SK-N-DZ (cell line): Measurements from ENCODE around the gene HSPA12B. TPM values are rescaled to one million over a fixed set of nuclear protein-coding genes. Genes with fewer than 3 reads are reported as not detected.

Experiments used
- DNase-seq: peaks from one replicate; pipeline ENCODE4 v3.0.0-alpha.2; 2015; ENCODE audit warnings: low spot score
- polyA plus RNA-seq, 2 experiments: library from polyadenylated mRNA; depleted of rRNA; stranded (reverse); fragments of >200 nt; gene quantifications; 2 replicates each; pipeline ENCODE4 v1.2.3, GENCODE V29; 2014

Gene HSPA12B
- polyA plus RNA-seq (2014; cell fraction: cytosol; rRNA removed) = 4.1 and 5.6 TPM in 2 replicates
- 13.5 and 16.3 TPM in 2 replicates for polyA plus RNA-seq (2014; cell fraction: nucleus; rRNA removed)

DNA sequence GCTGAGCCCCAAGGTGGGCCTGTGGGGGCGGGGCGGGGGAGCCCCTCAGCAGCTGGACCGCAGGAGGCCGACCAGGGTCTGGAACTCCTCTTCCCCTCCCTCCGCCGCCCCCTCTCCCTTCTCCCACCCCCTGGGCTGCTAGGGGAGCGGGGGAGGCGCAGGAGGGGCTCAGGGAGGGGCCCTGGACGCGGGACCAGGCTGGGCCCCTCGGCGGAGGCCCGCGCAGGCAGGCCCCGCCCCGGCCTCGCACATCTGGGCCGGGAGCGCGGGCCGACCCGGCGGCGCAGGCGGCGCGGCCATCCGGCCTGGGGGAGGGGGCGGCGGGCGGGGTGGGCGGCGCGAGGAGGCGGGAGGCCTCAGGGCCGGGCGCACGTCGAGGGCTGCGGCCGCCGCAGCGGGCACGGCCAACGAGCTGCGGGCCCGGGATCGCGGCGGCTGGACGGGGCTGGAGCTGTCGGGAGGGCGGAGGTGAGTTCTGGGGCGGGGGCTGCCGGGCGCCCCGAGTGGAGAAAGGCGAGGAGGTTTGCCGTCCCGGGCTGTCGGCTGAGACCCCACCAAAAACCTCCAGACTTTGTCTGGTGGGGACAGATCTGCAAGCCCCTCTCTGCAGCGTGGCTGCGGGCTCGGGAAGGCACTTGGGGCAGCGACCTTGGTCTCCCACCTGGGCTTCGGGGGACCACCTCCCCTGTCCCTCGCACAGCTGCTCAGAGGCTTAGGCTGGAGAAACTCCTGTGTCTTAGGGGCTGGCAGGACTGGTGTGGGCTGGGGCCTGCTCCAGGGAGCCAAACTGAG lies at the start of gene HSPA12B:
Gene HSPA12B (plus strand): TSS at position 359 of the 792 bp plus-strand sequence. CDS start 5,990 bp downstream, outside the sequence.
- no peak for DNase-seq

- DNase-seq = no peak
Measured at GRCh38 chr20:3685341-3685740, 47.1 kb upstream of the HSPA12B start.

DNA sequence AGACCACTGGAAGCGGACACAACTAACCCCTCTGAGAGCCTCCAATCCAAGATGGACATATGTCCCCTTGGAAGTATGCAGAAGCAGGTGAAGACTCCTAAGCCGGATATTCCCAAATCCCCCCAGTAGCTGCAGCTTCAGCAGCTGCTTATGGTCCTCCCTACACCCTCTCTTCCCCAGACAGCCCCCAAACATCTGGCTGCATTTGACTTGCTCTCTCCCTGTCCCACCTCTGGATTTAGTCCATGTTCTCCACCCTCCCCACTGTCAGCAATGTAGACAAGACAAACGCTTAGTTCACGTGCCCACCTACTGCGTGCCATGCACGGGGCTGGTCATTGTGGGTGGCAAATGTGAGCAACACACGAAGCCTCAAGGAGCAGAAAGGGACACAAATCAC lies 46.1 kb upstream of the HSPA12B start:
- no peak for DNase-seq

DNA sequence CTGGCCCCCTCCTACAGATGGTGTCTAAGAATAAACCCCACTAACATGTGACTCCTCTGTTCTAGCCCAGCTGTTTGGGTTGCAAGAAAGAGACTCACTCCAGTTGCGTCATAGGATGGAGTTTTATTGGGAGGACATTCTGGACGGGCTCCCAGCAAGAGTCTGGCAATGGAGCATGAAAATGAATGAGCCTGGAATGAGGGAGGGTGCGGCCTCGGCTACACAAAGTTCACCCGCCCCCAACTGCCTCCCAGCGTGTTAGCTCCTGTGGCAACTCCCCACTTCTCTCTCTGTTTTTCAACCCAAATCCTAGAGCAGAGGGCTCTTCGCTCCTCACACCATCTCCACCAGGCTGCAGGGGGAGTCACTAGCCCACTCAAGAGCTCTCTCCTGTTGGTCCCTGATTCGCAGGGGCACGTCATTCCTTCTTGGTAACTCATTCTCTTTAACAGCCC lies 45.6 kb upstream of the HSPA12B start:
- DNase-seq = no peak

DNA sequence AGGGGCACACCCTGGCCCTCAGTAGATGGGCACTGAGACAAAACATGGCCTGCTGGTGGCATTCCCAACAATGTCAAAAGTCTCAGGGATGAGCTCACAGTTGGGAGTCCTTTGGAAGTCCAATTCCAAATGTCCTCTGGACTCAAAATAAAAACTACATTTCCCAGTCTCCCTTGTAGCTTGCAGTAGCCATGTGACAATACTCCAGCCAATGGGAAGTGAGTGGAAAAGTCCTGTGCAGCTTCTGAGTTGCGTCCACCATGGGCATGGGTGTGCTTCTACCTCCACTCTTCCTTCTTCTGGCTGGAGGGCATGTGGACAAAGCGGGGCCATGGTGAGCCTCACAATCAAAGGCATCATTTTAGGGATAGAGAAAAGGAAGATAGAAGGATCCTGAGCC lies 44.8 kb upstream of the HSPA12B start:
- DNase-seq = no peak

DNA sequence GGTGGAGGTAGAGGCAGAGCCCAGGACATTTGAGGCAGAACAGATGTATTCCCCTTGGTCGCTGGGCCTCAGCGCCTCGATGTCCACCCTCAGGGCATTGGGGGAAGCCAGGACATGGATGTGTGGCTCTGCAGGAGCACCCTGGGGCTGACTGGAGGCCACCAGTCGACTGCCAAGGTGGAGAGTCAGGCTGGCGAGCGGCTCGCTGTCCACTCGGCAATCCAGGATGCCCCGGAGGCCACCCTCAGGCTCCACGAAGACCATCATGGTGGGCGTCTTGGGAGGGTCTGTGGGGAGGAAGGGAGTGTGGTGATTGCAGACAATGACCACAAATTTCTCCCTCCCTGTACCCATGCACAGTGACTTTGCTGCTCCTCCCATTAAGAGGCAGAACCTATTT lies 42.5 kb upstream of the HSPA12B start:
- no peak for DNase-seq

DNA sequence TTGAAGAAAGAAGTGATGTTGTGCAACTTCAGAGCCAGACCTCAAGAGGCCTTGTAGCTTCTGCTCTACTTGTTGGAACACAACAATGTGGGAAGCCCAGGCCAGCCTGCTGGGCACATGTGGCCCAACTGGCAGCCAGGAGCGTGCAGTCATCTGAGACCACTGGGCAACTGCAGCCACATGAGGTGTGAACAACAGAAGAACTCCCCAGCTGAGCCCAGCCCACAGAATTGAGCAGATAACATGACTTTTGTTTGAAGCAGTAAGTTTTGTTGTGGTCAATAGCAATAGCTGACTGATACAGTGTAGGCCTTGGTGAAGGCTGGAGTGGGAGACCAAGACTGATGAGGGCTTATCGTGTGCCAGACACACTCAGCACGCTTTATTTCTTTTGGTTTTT lies 42.1 kb upstream of the HSPA12B start:
- no peak for DNase-seq

- DNase-seq = no peak
Measured at GRCh38 chr20:3691306-3691705, 41.2 kb upstream of the HSPA12B start.

- no peak for DNase-seq
Measured at GRCh38 chr20:3691897-3692296, 40.6 kb upstream of the HSPA12B start.

- DNase-seq = no peak
Measured at GRCh38 chr20:3692706-3693294, 39.7 kb upstream of the HSPA12B start.

- DNase-seq = no peak
Measured at GRCh38 chr20:3693376-3693775, 39.1 kb upstream of the HSPA12B start.

DNA sequence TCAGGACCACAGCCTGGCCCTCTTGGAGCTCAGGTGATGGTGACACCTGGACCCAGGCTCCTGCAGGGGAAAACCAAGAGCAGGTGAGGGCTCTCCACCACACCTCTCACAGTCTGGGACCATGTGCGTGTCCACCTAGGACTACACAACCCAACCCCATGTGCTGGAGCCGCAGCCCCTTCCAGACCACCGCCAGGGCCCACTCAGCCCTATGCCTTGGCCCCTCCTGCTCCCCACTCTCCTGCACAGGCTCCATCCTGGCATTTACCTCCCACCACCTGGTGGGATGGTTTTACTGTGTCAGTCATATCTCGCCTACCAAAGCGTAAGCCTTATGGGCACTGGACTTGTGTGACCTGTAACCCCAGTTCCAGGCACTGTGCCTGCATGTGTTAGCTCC lies 37.6 kb upstream of the HSPA12B start:
- DNase-seq = no peak

- no peak for DNase-seq
Measured at GRCh38 chr20:3696200-3696599, 36.3 kb upstream of the HSPA12B start.

DNA sequence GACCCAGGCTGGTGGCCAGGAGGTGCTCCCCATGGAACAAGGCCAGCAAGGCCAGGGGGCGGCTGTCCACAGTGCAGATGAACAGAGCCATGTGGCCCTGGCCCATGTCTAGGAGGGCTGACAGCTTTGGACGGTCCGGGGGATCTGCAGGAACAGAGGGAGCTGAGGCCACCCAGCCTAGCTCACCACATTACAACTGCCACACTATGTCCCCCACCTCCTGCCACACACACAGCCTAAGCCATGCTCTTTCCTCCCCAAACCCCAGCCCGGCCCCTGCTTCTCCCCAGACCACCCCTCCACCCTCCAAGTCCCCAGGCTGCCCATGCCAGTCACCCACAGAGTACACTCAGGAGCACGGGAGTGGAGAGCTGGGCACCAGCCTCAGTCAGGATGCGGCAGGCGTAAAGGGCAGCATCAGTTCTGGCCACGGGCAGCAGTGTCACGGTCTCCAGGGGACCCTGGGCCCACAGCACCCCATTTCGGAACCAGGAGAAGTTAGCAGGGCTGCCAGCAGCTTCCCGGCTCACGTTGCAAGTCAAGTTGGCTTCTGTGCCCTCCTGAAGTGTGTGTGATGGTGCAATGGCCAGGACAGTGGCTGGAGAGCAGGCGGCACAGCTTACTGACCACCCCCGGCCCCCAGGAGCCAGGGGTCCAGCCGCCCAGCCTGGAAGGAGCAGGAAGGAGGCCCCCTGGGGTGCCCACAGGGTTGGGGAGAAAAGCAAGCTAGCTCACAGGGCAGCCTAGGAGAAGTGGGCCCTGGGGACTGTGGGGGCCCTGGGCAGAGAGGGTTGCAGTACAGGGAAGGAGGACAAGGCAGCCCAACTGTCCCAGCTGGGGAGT lies 35.5 kb upstream of the HSPA12B start:
- DNase-seq = no peak

DNA sequence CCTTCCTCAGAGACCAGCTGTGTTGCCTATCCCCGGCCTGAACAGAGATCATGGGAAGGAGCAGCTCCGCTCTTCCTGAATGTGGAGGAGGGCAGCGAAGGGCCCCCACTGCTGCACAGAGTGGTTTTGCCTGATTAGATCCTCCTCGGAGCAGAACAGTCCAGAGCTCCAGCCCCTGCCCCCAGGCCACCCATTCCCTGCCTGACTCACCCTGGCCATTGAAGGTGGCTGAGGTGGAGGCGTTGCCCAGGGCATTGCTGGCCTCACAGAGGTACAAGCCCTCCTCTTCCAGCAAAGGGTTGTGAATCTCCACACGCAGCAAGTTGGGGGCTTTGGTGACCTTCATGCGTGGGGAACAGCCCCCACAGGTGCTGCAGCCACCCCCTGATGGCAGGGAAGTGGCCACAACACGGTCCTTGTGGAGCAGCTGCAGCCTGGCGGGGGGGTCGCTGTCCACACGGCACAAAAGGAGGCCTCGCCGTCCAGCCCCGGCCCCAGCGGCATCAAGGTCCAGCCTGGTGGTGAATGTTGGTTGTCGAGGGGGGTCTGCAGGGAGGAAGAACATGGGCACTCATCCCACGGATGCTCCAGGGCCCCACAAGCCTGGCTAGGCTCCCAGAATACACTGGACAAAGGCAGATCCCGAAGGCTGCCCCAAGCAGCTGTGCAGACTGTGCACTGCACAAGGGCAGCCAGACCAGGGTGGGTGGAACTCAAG lies 34.7 kb upstream of the HSPA12B start:
- DNase-seq = no peak

- DNase-seq = no peak
Measured at GRCh38 chr20:3698591-3699001, 33.9 kb upstream of the HSPA12B start.

DNA sequence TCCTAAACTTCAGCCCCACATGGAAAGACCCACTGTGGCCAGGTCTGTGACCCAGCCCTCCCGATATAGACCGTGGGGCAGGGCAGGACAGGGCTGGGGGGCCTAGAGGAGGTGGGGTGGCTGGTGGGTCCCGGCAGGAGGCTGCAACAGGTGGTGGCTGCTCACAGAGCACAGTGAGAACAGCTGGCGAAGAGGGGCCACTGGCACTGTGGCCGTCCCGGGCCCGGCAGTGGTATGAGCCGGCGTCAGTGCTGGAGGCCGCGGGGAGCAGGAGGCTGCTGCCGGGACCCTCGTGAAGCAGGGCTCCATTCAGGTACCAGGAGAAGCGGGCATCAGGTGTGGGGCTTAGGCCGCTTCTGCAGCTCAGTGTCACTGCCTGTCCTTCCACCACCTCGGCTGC lies 33.4 kb upstream of the HSPA12B start:
- DNase-seq = no peak

DNA sequence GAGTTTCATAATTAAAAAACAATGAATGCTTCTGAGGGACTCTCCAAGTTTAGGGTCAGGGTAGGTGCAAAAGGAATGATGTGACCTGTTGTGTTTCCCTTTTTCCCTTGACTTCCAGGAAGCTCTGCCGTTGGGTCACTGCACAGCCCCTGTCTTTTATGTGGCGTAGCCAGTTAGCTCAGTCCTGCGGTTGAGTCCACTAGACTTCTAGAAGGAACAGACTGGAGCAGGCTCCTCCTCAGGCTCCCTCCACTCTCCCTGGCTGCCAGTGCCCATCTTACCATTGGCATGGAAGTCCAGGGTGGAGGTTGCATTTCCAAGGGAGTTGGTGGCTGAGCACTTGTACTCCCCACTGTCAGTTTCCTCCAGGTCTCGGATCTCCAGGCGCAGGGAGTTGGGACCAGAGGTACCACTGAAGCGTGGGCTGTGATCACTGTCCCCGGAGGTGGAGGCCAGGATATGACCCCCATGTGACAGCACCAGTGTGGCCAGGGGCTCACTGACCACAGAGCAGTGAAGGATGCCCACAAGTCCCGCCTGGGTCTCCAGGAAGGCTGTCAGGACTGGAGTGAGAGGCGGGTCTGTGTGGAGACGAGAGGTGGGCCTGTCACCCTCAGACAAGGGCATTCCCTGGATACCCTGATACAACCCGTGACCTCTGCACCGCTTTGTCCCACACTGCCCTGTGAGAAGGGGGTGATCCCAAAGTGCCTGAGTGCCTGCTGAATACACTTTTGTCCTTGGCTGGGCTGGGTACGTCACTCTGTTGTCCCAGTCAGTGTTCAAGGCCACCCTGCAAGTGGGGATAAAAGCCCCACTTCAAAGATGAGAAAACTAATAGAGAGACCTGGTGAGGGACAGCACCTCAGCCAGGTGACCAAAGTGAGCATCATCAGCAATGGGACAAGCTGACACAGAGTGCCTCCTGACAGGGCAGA lies 31.2 kb upstream of the HSPA12B start:
- DNase-seq = no peak

DNA sequence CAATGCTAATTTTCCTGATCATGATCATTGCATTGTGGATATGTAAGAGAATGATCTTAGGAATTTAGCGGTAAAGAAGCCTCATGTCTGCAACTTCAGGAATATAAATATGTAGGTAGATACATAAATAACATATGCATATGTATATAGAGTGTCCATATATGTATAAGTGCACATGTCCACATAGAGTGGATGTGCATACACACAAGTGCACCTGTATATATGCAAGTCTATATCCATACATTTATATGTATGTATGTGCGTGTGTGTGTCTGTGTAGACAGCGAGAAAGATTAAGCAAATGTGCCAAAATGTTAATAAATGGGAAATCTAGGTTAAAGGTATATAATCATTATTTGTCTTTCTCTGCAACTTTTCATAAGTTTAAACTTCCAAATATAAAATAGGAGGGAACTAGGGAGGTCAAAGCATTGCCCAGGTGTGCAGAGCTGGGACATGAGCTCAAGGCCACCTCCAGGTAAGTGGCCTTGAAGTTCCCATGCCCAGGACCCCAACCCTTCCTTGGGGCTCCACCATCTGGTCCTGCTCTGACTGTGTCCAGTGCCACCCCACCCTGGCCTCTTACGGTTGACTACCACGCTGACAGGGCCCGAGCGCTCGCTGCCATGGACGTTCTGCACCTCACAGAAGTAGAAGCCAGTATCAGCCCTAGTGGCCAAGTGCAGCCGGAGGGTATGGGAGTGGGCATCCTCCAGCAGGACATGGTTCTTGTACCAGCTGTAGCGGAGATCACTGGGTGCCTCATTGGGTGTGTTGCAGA lies 29.7 kb upstream of the HSPA12B start:
- DNase-seq = no peak

DNA sequence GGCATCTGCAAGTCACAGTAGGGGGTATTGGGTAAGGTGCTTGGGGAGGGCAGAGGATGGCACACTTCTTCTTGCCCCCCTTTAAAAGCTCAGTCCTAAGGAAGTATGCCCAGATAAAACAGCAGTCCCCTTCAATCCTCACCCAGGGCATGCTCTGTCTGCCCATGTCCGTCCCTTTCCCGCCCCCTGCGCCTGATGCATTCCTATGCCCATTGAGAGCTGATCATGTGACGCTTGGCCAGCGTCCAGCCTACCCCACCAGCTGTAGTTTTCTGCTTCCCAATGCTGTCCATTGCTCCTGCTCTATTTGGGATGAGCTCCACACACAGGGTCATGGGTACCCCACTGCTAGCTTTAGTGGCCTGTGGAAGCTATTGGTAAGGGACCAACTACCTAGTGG lies 28.4 kb upstream of the HSPA12B start:
- DNase-seq = no peak
